Pericardium fibroblast (primary cell): ENCODE data around the gene SEMA6C. TPM values are rescaled to one million over a fixed set of nuclear protein-coding genes. Genes with fewer than 3 reads are reported as not detected.

Experiments used
- total RNA-seq: library from RNA; depleted of rRNA; stranded (reverse); fragments of >200 nt; gene quantifications from 2 replicates; pipeline ENCODE4 v1.2.3, GENCODE V29; 2015

The SEMA6C gene, protein sequence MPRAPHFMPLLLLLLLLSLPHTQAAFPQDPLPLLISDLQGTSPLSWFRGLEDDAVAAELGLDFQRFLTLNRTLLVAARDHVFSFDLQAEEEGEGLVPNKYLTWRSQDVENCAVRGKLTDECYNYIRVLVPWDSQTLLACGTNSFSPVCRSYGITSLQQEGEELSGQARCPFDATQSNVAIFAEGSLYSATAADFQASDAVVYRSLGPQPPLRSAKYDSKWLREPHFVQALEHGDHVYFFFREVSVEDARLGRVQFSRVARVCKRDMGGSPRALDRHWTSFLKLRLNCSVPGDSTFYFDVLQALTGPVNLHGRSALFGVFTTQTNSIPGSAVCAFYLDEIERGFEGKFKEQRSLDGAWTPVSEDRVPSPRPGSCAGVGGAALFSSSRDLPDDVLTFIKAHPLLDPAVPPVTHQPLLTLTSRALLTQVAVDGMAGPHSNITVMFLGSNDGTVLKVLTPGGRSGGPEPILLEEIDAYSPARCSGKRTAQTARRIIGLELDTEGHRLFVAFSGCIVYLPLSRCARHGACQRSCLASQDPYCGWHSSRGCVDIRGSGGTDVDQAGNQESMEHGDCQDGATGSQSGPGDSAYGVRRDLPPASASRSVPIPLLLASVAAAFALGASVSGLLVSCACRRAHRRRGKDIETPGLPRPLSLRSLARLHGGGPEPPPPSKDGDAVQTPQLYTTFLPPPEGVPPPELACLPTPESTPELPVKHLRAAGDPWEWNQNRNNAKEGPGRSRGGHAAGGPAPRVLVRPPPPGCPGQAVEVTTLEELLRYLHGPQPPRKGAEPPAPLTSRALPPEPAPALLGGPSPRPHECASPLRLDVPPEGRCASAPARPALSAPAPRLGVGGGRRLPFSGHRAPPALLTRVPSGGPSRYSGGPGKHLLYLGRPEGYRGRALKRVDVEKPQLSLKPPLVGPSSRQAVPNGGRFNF
- total RNA-seq, result 3.2 and 3.7 TPM in 2 replicates

DNA sequence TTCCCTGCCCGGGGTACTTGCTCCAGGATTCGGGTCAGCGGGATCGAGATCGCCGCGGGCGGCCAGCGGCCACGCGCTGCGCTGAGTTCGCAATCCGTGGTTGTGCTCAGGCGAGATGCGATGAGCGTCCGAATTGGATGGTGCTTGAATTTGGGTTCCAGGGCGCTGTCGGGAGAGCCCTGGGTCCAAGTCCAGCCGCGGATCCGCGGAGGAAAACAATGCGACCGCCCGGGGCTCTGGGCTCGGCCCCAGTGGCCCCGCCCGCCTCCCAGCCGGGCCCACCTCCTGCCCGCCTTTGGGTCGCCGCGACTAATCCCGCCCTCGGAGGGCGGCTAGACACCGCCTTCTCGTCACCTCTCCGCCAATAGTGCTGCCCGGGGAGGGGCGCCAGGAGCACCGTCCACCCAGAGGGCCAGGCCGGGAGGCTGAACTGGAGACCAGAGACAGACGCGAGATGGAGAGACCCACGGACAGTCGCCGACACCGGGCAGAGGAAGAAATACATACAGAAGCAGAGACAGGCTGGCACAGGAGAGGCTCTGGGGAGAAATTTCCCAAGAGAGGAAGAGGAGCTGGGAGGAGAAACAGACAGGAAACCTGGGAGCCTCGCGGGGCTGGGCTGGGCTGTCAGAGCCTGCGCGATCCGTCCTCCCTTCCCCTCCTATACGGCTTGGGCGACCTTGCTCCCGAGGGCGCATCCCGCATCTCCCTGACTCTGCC is at the start of gene SEMA6C:
Gene SEMA6C (minus strand): TSS at position 220 of the 720 bp plus-strand sequence. CDS start 4,010 bp downstream, outside the sequence.

DNA sequence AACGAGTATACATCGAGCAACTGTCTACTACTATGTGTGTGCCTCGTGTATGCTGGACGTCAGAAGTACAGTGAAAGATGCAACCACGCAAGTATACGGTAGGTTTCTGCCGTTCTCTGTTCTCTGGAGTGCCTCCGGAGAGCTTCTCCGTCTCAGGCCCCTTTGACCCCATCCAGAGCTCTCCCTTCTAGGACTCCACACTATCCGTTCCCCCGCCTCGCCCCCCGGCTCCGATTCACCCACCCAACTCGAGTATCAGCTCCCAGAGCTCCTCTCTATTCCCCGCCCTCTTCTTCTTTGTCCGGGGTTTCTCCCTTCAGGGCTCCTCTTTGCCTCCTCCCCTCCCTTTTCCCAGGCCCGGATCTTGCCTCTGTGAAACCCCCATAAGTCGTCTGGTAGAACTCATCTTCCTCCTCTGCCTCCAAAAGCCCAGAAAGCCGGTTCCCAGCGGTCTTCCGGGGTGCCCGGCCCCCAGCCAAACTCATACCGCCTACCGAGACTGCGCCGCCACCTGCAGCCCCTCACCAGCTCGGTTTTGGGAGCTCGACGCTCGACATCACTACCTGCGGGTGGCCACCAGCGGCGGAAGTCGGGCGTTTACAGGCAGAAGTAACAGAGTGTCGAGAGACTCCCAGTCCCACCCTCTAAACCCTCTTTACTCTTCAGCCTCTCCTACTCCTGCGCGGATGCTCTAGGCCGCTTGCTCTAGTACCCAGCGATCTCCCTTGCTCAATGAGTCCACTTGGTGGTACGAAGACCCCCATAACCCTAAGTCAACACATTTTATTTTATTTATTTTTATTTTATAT is 43.4 kb upstream of the SEMA6C start, which contains the start of gene VPS72:
Gene VPS72 (minus strand): TSS at position 561 of the 809 bp plus-strand sequence. CDS start 76 bp downstream, at position 485.

GRCh38 chr1:151175863-151176262 is 29.4 kb upstream of the SEMA6C start, which contains the start of gene TMOD4:
Gene TMOD4 (minus strand): TSS chr1:151175981. CDS start chr1:151174875, 1,106 bp downstream.

GRCh38 chr1:151165738-151166504 is 19.5 kb upstream of the SEMA6C start, which contains the start of the genes LYSMD1 and SCNM1:
Gene LYSMD1 (minus strand): TSS chr1:151165902. CDS start chr1:151165258, 644 bp downstream.
Gene SCNM1 (plus strand): TSS chr1:151166144. CDS start chr1:151166153, 9 bp downstream.

DNA sequence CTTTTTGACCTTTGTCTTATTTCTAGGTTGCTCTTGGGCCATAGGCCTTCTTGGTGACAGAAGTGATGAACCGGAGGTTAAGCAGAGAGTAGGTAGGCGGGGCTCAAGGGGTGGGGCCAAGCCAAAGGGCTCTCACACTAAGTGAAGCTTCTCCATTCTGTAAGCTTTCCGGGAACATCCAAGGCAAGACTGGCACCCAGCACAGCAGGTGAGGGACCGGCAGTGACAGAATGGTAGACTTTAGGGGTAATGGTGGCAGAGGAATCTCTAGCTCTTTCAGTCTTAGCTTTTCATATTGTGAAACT is 10.0 kb upstream of the SEMA6C start, which contains the start of gene TNFAIP8L2:
Gene TNFAIP8L2 (plus strand): TSS at position 135 of the 305 bp plus-strand sequence. CDS start 2,049 bp downstream, outside the sequence.

Other genes starting within 250 kb of the SEMA6C start
- gene SETDB1, start 220.3 kb downstream of the SEMA6C start, total RNA-seq, result 16.7 and 21.9 TPM in 2 replicates
- 103 and 129 TPM in 2 replicates for gene CERS2, start 171.8 kb downstream of the SEMA6C start, total RNA-seq
- gene ANXA9, start 164.3 kb downstream of the SEMA6C start, total RNA-seq, result 0.26 and 1.2 TPM in 2 replicates
- gene MINDY1, start 139.7 kb downstream of the SEMA6C start, total RNA-seq, result 6.8 and 9.7 TPM in 2 replicates
- 19.8 and 23.5 TPM in 2 replicates for gene PRUNE1, start 138.2 kb downstream of the SEMA6C start, total RNA-seq
- gene BNIPL, start 110.0 kb downstream of the SEMA6C start, total RNA-seq, result 0.17 TPM in 1 of 2 replicates, not detected in the other
- 2.2 and 7.0 TPM in 2 replicates for gene C1orf56, start 98.9 kb downstream of the SEMA6C start, total RNA-seq
- gene CDC42SE1, start 87.0 kb downstream of the SEMA6C start, total RNA-seq, result 20.0 and 46.1 TPM in 2 replicates
- 2.6 TPM in 2 replicates for gene MLLT11, start 86.2 kb downstream of the SEMA6C start, total RNA-seq
- 4.6 and 9.2 TPM in 2 replicates for gene GABPB2, start 75.9 kb downstream of the SEMA6C start, total RNA-seq
- not detected in 2 replicates for gene TNFAIP8L2, start 10.0 kb upstream of the SEMA6C start, total RNA-seq
- gene LYSMD1, start 19.3 kb upstream of the SEMA6C start, total RNA-seq, result 11.0 and 15.9 TPM in 2 replicates
- 22.2 and 36.9 TPM in 2 replicates for gene SCNM1, start 19.5 kb upstream of the SEMA6C start, total RNA-seq
- gene TMOD4, start 29.4 kb upstream of the SEMA6C start, total RNA-seq, result not detected in 2 replicates
- gene VPS72, start 43.6 kb upstream of the SEMA6C start, total RNA-seq, result 29.2 and 32.4 TPM in 2 replicates
- gene PIP5K1A, start 51.9 kb upstream of the SEMA6C start, total RNA-seq, result 45.9 and 52.9 TPM in 2 replicates
- 119 and 132 TPM in 2 replicates for gene PSMD4, start 108.1 kb upstream of the SEMA6C start, total RNA-seq
- gene ZNF687, start 135.7 kb upstream of the SEMA6C start, total RNA-seq, result 13.2 and 17.6 TPM in 2 replicates
- gene PI4KB, start 180.8 kb upstream of the SEMA6C start, total RNA-seq, result 44.9 and 69.8 TPM in 2 replicates
- gene RFX5, start 200.6 kb upstream of the SEMA6C start, total RNA-seq, result 12.3 and 15.2 TPM in 2 replicates
- gene SELENBP1, start 226.1 kb upstream of the SEMA6C start, total RNA-seq, result 63.1 and 83.0 TPM in 2 replicates